ENCODE measurements around the gene DSEL.

The DSEL gene

GRCh38 chr18:67549946-67550345 lies 33.4 kb upstream of the DSEL start:
- Histone ChIP-seq H3K27me3 (ENCODE audit: control insufficient read depth, low read length) (no peaks in the 10 kb centered on the region), H3F3A (ENCODE audit: control insufficient read depth, insufficient read depth) (no peaks in the 10 kb centered on the region), H3K4me3 (ENCODE audit: low read length) (no peak overlapping the region), H3K4me1 (ENCODE audit: control insufficient read depth, low read length) (no peaks in the 10 kb centered on the region), H3K4me2 (ENCODE audit: low read length) (no peak overlapping the region), H4K20me1 (ENCODE audit: control insufficient read depth, insufficient read depth, low read depth, low read length) (no peaks in the 10 kb centered on the region), H3K36me3 (ENCODE audit: control insufficient read depth, low read length) (no peaks in the 10 kb centered on the region), H3K79me2 (ENCODE audit: control insufficient read depth, low read length) (no peaks in the 10 kb centered on the region), H3K9me2 (replicated peaks; ENCODE audit: control insufficient read depth, low read length) (no peaks in the 10 kb centered on the region), H3K27ac (ENCODE audit: low read depth, low read length) (no peak overlapping the region), H3K9me3 (ENCODE audit: control insufficient read depth, insufficient read depth, low read length) (no peaks in the 10 kb centered on the region)
- no peak for TF ChIP-seq CTCF (IDR thresholded peaks at IDR 0.05; ENCODE audit: low read depth, low read length, poor library complexity, severe bottlenecking)
- TF ChIP-seq EZH2phosphoT487 (IDR thresholded peaks at IDR 0.05; ENCODE audit: borderline replicate concordance, low read length) = no peak

DNA sequence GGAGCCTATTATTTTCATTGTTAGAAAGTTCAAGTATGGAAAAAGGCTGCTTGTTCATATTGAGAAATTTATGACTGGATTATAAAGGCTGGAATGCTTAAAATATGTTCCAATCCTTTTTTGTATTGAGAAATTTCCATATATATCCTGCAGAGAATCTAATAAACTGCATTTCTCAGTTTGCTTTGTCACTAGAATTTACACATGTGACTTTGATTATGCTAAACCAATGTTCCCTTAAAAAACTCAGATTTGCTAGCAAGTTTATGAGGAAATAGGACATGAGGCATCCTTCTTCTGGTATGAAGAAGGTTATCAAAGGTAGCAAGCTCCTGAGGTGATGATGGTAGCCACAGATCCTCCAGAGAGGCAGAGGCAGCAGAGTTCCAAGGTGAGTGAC lies 29.2 kb upstream of the DSEL start:
- Histone ChIP-seq H3K9me3 (ENCODE audit: control insufficient read depth, insufficient read depth, low read length) (no peaks in the 10 kb centered on the region), H3K9me2 (replicated peaks; ENCODE audit: control insufficient read depth, low read length) (no peaks in the 10 kb centered on the region), H4K20me1 (ENCODE audit: control insufficient read depth, insufficient read depth, low read depth, low read length) (no peaks in the 10 kb centered on the region), H3K4me3 (ENCODE audit: low read length) (no peak overlapping the region), H3K79me2 (ENCODE audit: control insufficient read depth, low read length) (no peaks in the 10 kb centered on the region), H3K36me3 (ENCODE audit: control insufficient read depth, low read length) (no peaks in the 10 kb centered on the region), H3K27ac (ENCODE audit: low read depth, low read length) (no peak overlapping the region), H3F3A (ENCODE audit: control insufficient read depth, insufficient read depth) (no peaks in the 10 kb centered on the region), H3K27me3 (ENCODE audit: control insufficient read depth, low read length) (no peaks in the 10 kb centered on the region), H3K4me1 (ENCODE audit: control insufficient read depth, low read length) (no peaks in the 10 kb centered on the region), H3K4me2 (ENCODE audit: low read length) (no peak overlapping the region)
- TF ChIP-seq EZH2phosphoT487 (IDR thresholded peaks at IDR 0.05; ENCODE audit: borderline replicate concordance, low read length) (no peak), CTCF (IDR thresholded peaks at IDR 0.05; ENCODE audit: low read depth, low read length, poor library complexity, severe bottlenecking) (no peak)

GRCh38 chr18:67540559-67540958 lies 24.0 kb upstream of the DSEL start:
- Histone ChIP-seq H3K27me3 (ENCODE audit: control insufficient read depth, low read length) (no peaks in the 10 kb centered on the region), H3K9me2 (replicated peaks; ENCODE audit: control insufficient read depth, low read length) (no peaks in the 10 kb centered on the region), H3K79me2 (ENCODE audit: control insufficient read depth, low read length) (no peaks in the 10 kb centered on the region), H3K4me3 (ENCODE audit: low read length) (no peak overlapping the region), H3K27ac (ENCODE audit: low read depth, low read length) (no peak overlapping the region), H3K4me1 (ENCODE audit: control insufficient read depth, low read length) (no peaks in the 10 kb centered on the region), H3K9me3 (ENCODE audit: control insufficient read depth, insufficient read depth, low read length) (no peaks in the 10 kb centered on the region), H3K4me2 (ENCODE audit: low read length) (no peak overlapping the region), H4K20me1 (ENCODE audit: control insufficient read depth, insufficient read depth, low read depth, low read length) (no peaks in the 10 kb centered on the region), H3F3A (ENCODE audit: control insufficient read depth, insufficient read depth) (no peaks in the 10 kb centered on the region), H3K36me3 (ENCODE audit: control insufficient read depth, low read length) (no peaks in the 10 kb centered on the region)
- TF ChIP-seq CTCF (IDR thresholded peaks at IDR 0.05; ENCODE audit: low read depth, low read length, poor library complexity, severe bottlenecking) (no peak), EZH2phosphoT487 (IDR thresholded peaks at IDR 0.05; ENCODE audit: borderline replicate concordance, low read length) (no peak)

DNA sequence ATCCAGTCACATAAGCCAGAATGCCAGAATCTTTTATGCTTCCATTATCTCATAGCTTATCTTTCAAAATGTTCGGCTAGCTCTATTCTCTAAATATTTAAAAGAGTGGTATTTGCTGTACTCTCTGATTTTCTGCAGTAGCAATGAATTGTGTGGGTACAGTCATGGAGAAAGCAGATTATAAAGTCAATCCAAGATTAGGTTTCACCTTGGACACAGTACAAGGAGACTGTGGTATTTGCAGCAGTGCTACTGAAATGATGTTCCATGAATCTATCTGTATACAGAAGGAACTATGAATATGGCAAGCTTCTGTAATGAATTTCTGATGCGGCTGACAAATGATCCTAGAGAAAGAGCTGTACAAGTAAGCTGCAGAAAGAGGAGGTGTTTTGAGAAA lies 15.4 kb upstream of the DSEL start:
- no peak for TF ChIP-seq CTCF (IDR thresholded peaks at IDR 0.05; ENCODE audit: low read depth, low read length, poor library complexity, severe bottlenecking)
- no peak for TF ChIP-seq EZH2phosphoT487 (IDR thresholded peaks at IDR 0.05; ENCODE audit: borderline replicate concordance, low read length)
- H3K27me3 ChIP-seq (ENCODE audit: control insufficient read depth, low read length) = no peaks in the 10 kb centered on the region
- H3K27ac ChIP-seq (ENCODE audit: low read depth, low read length) = no peak overlapping the region
- no peaks in the 10 kb centered on the region for H3F3A ChIP-seq (ENCODE audit: control insufficient read depth, insufficient read depth)
- H4K20me1 ChIP-seq (ENCODE audit: control insufficient read depth, insufficient read depth, low read depth, low read length) = no peaks in the 10 kb centered on the region
- H3K4me2 ChIP-seq (ENCODE audit: low read length) = no peak overlapping the region
- H3K9me2 ChIP-seq (replicated peaks; ENCODE audit: control insufficient read depth, low read length) = no peaks in the 10 kb centered on the region
- no peaks in the 10 kb centered on the region for H3K9me3 ChIP-seq (ENCODE audit: control insufficient read depth, insufficient read depth, low read length)
- H3K4me1 ChIP-seq (ENCODE audit: control insufficient read depth, low read length) = no peaks in the 10 kb centered on the region
- H3K79me2 ChIP-seq (ENCODE audit: control insufficient read depth, low read length) = no peaks in the 10 kb centered on the region
- no peak overlapping the region for H3K4me3 ChIP-seq (ENCODE audit: low read length)
- no peaks in the 10 kb centered on the region for H3K36me3 ChIP-seq (ENCODE audit: control insufficient read depth, low read length)

Data from DOHH2 (cell line).